ENCODE data around the gene PLXNA4. TPM values are rescaled to one million over a fixed set of nuclear protein-coding genes. Genes with fewer than 3 reads are reported as not detected.

PLXNA4 gene
- total RNA-seq, 1 donor from 2014 or later, result 3.5 TPM

GRCh38 chr7:132164558-132165125 is 411.6 kb downstream of the PLXNA4 start:
- Mint-ChIP-seq H3K27me3 (ENCODE audit: unreplicated experiment) (peaks cover 1% of the 10 kb centered on the region), H3K4me1 (ENCODE audit: unreplicated experiment) (peaks cover 19% of the 10 kb centered on the region), H3K36me3 (ENCODE audit: low read depth, unreplicated experiment) (peaks cover 4% of the 10 kb centered on the region), H3K27ac (ENCODE audit: unreplicated experiment) (no peak overlapping the region), H3K9me3 (ENCODE audit: unreplicated experiment) (no peaks in the 10 kb centered on the region), H3K4me3 (ENCODE audit: unreplicated experiment) (no peak overlapping the region)
- no peak for DNase-seq (ENCODE audit: low spot score)
- no peak for TF ChIP-seq CTCF (IDR thresholded peaks at IDR 0.05; ENCODE audit: unreplicated experiment)

- no peak overlapping the region for H3K27ac Mint-ChIP-seq (ENCODE audit: unreplicated experiment)
- peaks cover 1% of the 10 kb centered on the region for H3K27me3 Mint-ChIP-seq (ENCODE audit: unreplicated experiment)
- no peak for TF ChIP-seq CTCF (IDR thresholded peaks at IDR 0.05; ENCODE audit: unreplicated experiment)
- H3K4me3 Mint-ChIP-seq (ENCODE audit: unreplicated experiment), result no peak overlapping the region
- H3K9me3 Mint-ChIP-seq (ENCODE audit: unreplicated experiment), result no peaks in the 10 kb centered on the region
- H3K4me1 Mint-ChIP-seq (ENCODE audit: unreplicated experiment), result peaks cover 19% of the 10 kb centered on the region
- peaks cover 4% of the 10 kb centered on the region for H3K36me3 Mint-ChIP-seq (ENCODE audit: low read depth, unreplicated experiment)
- DNase-seq (ENCODE audit: low spot score), result no peak
Measured at GRCh38 chr7:132162556-132163144, 413.6 kb downstream of the PLXNA4 start.

GRCh38 chr7:132161976-132162375 is 414.3 kb downstream of the PLXNA4 start:
- H3K9me3 Mint-ChIP-seq (ENCODE audit: unreplicated experiment), result no peaks in the 10 kb centered on the region
- H3K27me3 Mint-ChIP-seq (ENCODE audit: unreplicated experiment), result peaks cover 3% of the 10 kb centered on the region
- H3K4me3 Mint-ChIP-seq (ENCODE audit: unreplicated experiment), result no peak overlapping the region
- no peak for TF ChIP-seq CTCF (IDR thresholded peaks at IDR 0.05; ENCODE audit: unreplicated experiment)
- H3K4me1 Mint-ChIP-seq (ENCODE audit: unreplicated experiment), result peaks cover 19% of the 10 kb centered on the region
- H3K27ac Mint-ChIP-seq (ENCODE audit: unreplicated experiment), result no peak overlapping the region
- H3K36me3 Mint-ChIP-seq (ENCODE audit: low read depth, unreplicated experiment), result peaks cover 4% of the 10 kb centered on the region
- DNase-seq (ENCODE audit: low spot score), result no peak

GRCh38 chr7:132161533-132161915 is 414.7 kb downstream of the PLXNA4 start:
- DNase-seq (ENCODE audit: low spot score), result no peak
- H3K27ac Mint-ChIP-seq (ENCODE audit: unreplicated experiment), result no peak overlapping the region
- TF ChIP-seq CTCF (IDR thresholded peaks at IDR 0.05; ENCODE audit: unreplicated experiment), result no peak
- no peaks in the 10 kb centered on the region for H3K9me3 Mint-ChIP-seq (ENCODE audit: unreplicated experiment)
- H3K4me3 Mint-ChIP-seq (ENCODE audit: unreplicated experiment), result no peak overlapping the region
- peaks cover 4% of the 10 kb centered on the region for H3K36me3 Mint-ChIP-seq (ENCODE audit: low read depth, unreplicated experiment)
- peaks cover 19% of the 10 kb centered on the region for H3K4me1 Mint-ChIP-seq (ENCODE audit: unreplicated experiment)
- H3K27me3 Mint-ChIP-seq (ENCODE audit: unreplicated experiment), result peaks cover 3% of the 10 kb centered on the region

All from endothelial cell (in vitro differentiated cells).